CD4-positive, alpha-beta T cell treated with Interleukin-15 for 1 hour (primary cell): ENCODE data around the gene PAXIP1.
A peak's percentile ranks its signal among the peaks of the same experiment; 100 is the strongest.
"Not testable (repeated sequence)": the region's sequence is repeated elsewhere in the genome, so short reads cannot be mapped to it uniquely, and the experiment has no call there.

Experiments used
- DNase-seq: peaks from one replicate; pipeline ENCODE4 v3.0.0-alpha.2; 2020

PAXIP1 gene

DNA sequence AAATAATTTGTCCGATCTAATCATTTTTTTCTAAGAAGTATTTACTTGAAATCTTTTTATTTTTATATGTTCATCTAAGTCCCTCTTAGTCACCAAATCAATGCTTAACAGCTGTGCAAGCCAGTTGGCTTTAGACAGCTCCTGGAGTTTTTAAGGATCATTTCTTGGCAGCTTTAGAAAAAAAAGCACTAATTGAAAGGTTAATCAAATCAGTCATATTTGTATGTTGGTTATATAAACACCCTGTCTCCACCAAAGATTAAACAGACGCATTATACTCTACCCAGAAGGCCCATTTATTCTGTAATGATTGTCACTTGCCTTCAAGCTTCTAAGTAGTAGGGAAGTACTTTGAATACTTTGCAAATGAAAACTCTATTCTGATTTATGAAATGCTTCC is 60.2 kb downstream of the PAXIP1 start:
- DNase-seq: no peak

DNA sequence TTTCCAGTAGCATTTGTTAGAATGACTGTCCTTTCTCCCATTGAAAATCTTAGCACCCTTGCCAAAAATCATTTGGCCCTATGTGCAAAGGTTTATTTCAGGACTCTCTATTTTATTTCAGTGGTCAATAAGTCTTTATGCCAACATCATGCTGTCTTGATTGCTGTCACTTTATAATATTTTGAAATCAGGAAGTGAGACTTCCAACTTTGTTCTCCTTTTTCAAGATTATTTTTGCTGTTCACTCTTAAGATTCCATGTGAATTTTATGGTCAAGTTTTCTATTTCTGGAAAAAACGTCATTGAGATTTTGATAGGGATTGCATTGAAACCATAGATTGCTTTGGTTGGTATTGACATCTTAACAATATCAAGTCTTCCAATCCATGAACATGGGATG is 65.1 kb downstream of the PAXIP1 start:
- no peak for DNase-seq

DNA sequence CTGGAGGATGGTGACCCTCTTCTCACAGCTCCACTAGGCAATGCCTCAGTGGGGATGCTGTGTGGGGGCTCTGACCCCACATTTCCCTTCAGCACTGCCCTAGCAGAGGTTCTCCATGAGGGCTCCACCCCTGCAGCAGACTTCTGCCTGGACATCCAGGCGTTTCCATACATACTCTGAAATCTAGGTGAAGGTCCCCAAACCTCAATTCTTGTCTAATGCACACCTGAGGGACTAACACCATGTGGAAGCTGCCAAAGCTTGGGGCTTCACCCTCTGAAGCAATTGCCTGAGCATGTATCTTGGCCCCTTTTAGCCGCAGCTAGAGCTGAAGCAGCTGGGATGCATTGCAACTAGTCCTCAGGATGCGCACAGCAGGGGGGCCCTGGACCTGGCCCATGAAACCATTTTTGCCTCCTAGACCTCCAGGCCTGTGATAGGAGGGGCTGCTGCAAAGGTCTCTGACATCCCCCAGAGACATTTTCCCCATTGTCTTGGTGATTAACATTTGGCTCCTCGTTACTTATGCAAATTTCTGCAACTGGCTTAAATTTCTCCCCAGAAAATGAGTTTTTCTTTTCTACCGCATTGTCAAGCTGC is 68.5 kb downstream of the PAXIP1 start:
- not testable (repeated sequence) for DNase-seq

DNA sequence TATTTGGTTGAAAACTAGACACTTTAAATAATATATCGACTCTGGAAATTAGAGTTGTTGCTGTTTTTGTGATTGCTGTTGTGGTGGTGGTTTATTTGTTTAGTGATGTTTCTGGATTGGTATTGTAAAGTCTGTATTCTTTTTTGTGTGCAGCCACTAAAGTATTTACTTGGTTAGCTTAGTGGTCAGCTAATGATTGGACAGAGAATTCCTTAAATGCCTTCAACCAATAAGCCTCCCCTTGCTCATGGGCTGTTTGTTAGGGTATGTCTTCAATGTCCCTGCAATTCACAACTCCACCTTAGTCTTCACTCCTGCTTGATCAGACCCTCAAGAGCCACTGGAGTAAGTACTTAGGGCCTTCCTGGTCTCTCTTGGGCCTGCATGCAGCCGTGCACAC is 71.0 kb downstream of the PAXIP1 start:
- no peak for DNase-seq

DNA sequence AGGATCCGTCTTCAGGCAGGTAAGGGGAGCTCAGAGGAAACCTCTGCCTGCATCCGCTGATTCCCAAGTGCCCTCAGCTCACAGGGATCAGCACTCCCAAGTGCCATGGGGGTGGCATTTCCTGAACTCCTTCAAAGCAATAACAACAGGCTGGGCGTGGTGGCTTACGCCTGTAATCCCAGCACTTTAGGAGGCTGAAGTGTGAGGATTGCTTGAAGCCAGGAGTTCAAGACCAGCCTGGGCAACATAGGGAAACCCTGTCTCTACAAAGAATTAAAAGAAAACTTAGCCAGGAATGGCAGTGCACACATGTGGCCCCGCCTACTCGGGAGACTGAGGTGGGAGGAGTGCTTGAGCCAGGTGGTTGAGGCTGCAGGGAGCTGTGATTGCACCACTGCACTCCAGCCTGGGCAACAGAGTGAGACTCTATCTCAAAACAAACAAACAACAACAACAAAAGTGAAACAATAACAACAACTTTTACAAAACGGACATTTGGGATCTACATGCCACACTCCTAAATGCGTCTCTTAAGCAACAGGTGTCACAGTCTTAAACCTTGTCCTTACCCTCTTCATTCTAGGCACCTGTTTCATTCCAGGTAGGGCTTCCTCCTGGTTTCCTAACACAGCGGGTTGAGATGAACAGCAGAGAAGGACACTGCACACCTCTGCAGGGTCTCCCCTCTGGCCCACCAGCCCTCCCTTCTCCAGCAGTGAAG is 73.8 kb downstream of the PAXIP1 start:
- no peak for DNase-seq

DNA sequence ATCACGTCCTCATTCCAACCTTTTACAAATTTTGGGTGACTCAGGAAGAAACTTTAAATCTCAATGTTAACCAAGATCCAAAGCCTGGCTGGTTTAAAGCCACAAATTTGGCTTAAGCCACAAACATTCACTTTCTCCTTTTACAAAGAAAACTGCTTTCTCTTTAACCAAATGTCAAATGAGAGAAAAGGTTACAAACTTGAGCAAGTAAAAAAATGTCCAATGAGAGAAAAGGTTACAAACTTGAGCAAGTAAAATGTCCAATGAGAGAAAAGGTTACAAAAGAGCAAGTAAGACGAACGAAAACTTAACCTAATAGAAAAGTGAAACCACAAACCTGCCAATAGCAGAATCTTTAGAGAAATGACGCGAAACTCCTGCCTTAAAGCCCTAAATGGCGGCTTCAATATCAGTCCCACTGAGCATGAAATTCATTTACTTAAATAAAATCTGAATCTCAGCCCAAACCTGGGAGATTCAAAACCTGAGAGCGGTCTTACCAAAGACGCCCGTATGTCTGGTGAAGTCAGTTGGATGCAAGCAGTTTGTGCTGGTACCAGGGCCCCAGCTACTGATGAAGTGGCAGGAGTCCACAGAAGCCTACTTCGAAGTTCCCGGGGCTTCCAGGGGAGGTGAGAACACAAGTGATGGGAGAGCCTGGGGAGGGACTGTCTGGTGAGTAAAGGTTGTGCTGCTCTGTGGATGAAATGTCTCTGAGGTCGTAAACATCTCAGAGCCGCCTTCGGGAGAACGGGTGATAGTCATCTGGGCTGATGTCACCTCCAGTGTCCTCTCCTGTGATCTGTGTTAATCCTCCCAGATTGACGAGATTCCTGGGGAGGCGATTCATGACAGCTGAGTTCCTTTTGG is 74.6 kb downstream of the PAXIP1 start:
- DNase-seq: peak; percentile 48

DNA sequence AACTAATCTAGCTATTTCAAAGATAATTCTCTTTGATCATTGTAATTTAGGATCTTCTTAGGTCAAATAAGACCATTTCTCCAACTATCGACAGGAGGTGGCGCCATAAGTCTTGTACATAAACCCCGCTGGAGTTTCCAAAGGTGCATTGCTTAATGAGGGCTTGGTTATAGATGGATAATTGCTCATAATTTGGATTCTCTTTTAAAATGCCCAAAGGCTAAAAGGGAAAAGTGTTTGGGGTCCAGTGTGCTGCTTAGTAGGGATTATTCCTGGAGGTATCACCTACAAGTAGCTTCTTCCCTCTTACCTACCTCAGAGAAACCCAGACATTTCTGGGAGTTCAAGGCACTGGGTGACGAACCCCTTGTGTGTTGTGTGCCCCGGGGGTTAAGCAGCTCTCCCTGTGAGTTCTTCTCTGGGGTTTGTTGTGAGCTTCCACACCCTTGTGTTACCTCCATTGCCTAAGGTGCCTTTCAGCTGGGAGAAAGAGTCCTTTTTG is 75.2 kb downstream of the PAXIP1 start:
- peak; percentile 75 for DNase-seq

DNA sequence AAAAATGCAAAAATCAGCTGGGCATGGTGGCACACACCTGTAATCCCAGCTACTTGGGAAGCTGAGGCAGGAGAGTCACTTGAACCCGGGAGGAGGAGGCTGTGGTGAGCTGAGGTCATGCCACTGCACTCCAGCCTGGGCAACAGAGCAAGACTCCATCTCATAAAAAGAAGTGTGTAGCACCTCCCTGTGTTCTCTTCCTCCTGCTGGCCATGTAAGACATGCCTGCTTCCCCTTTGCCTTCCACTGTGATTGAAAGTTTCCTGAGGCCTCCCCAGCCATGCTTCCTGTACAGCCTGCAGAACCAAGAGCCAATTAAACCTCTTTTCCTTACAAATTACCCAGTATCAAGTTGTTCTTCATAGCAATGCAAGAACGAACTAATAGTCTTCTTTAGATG is 80.5 kb downstream of the PAXIP1 start:
- not testable (repeated sequence) for DNase-seq

DNA sequence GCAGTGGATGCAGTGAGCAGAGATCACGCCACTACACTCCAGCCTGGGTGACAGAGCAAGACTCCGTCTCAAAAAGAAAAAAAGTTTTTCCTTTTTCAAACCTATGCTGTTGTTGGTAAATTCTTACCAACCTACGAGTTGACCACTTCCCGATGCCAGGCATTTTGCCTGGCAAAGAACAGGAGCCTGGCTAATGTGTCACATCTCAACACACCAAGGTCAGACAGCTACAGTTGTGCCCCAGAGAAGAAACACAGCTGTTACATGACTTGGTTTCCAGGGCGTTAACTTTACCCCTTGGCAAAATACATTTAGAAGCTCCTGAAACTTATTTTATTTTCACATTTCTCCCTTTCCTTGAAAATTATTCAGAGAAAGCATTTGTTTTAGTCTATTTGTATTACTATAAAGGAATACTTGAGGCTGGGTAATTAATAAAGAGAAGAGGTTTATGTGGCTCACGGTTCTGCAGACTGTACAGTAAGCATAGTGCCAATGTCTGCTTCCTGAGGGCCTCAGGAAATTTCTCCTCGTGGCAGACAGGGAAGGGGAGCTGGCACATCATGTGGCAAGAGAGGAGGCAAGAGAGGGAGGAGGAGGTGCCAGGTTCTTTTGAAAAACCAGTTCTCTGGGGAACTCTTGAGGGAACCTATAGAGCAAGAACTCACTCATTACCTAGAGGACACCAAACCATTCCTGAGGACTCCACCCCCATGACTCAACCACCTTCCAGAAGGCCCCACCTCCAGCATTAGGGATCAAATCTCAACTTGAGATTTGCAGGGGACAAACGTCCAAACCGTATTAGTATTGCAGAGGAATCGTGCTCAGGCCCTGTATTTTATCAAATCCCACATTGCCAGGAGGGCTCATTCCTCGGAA is 83.3 kb downstream of the PAXIP1 start:
- DNase-seq: no peak

DNA sequence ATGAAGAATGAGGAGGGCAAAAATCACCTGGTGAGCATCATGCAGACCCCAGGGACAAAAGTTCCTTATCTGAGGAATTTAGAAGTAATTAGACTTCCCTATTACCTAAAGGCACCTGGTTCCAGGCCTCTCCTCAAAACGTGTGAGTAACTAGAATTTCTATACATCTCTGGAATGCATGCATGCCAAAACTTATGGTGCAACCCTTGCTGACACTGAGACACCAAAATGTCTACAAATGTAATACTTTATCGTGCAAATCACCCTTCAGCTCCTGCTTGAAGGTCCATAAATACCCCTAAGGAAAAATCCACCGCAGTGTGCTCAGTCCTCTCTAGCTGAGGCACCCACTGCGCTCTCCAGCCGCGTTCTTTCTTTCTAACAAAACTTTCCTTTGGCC is 84.2 kb downstream of the PAXIP1 start:
- DNase-seq: no peak

DNA sequence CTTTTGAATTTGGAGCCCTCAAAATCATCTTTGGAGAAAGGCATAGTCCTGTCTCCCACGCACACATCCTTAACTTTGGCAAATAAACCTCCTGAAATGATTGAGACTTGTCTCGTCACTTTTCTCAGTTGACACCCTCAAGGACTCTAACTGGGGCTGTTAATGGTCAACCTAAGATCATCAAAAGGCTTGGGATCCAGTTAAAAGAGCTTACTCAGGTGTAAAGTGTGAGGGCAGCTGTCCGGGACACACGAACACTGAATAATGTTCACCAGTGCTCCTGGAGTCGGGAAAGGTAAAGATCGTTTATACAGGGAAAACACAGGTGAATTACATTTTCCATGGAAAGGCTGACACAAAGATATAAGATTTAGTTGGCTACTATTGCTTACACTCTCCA is 84.7 kb downstream of the PAXIP1 start:
- no peak for DNase-seq

DNA sequence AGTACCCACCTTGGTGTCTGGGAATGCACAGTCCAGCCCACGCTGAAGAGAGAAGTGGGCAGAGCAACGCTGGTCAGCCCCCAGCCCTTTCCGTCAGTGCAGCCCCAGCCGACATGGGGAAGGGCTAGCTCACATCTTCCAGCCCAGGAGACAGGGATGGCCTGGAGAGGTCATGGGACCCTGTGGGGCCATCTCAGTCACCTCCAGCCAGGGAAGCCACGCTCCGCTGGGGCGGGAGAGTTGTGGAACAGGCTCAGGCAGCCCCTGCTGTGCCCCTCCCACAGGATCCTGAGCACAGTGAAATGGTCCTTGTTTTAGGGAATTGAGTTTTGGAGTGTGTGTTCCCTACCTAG is 85.1 kb downstream of the PAXIP1 start:
- no peak for DNase-seq

DNA sequence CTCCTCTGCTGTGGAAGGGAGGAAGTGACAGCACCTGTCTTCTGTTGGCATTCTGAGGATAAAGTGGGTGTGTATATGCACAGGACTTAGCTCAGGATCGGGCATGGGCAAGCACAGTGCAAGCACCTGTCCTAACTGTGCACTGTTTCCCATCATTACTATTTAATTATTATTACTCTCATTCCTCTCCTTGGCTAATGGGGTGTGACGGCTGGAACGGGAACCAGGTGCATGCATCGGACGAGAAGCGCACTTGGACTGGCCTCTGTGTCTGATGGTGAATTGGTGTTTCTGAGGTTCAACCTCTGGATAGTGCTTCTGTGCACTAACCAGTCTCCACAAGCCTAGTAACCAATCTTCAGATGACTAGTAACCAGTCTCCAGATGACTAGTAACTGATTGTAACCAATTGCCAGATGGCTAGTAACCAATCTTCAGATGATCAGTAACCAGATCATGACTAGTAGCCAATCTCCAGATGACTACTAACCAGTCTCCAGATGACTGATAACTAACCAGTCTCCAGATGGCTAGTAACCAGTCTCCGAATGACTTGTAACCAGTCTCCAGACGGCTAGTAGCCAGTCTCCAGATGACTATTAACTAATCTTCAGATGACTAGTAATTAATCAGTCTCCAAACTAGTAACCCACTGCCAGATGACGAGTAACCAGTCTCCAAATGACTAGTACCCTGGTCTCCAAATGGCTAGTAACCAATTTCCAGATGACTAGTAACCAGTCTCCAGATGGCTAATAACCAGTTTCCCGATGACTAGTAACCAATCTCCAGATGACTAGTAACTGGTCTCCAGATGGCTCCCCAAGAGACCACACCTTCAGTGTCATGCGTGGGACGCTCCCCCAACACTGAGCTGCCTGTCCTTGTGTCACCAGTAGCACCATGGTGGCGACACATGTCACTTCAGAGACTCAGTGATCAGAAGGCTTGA is 85.8 kb downstream of the PAXIP1 start:
- no peak for DNase-seq

DNA sequence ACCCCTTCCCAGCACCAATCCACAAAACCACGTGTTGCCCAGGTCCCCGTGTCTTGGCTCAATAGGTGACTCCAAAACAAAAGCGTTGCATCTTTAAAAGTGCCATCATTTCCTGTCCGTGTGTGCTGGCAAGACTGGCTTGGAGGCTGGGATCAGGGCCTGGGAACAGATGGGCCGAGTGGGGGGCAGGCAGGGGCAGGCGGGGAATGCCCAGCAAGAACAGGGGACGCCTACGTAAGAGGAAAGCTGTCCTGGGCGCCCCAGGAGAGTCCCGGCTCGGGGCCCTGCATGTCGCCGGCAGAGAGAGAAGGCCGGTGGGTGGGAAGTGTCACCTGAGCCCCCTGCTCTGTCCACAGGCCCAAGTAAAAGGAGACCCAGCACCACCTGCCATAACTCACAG is 86.5 kb downstream of the PAXIP1 start:
- DNase-seq: no peak

DNA sequence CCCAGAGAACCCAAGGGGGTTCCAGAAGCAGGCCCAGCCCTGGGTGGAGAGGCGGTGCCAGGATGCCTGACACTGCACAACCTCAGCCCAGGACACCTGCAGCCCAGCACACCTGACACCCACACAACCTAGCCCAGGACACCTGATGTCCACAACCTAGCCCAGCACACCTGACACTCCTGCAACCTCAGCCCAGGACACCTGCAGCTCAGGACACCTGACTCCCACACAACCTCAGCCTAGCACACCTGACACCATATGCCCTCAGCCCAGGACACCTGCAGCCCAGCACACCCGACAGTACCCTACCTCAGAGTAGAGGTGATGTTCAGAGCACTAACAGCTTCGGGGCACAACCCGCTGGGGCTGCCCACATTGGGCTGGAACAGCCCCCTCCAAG is 87.3 kb downstream of the PAXIP1 start:
- no peak for DNase-seq

DNA sequence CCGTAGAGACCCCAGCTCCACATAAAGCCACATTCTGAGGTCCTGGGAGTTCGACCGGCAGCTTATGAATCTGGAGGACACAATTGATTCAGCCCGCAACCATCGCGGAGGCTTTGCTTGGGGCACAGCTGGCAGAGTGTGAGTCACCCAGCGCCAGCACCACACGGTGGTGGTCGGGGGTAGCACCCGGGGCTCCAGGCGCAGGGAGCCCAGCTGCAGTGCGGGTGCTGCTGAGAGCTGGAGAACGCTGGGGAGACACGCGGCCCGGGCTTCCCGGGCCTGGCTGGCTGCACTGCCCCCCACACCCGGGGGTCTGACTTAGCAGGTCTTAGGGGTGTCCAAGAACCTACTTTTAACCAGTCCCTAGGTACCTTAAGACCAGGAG is 87.9 kb downstream of the PAXIP1 start:
- DNase-seq: no peak

DNA sequence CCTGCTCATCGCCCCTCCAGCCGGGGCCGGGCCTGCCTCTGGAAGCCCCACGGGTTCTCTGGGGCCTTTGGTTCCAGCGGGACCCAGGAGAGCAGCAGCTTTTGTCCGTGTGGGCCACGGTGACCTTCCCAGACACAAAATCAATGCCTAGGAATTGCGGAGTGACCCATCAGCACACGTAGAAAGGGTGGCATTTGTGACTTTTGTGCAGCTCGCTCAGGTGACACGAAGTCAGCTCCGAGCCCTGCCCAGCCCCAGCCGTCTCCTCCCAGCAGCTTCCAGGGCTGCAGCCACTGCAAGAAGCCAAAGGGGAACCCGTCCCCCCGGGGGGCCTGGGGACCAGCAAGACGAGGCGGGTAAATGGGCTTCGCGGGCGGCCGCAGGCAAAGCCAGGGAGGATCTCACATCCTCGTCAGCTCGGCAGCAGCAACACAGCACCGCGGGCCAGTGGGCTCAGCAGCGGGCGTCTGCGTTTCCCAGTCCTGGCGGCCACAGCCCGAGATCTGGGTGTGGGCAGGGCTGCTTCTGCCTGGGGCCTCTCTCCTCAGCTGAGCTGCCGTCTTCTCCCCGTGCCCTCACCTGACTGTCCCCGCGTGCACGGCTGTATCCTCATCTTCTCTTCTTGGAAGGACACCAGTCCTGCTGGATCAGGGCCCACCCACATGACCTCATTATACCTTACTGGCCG is 88.5 kb downstream of the PAXIP1 start:
- DNase-seq: no peak

DNA sequence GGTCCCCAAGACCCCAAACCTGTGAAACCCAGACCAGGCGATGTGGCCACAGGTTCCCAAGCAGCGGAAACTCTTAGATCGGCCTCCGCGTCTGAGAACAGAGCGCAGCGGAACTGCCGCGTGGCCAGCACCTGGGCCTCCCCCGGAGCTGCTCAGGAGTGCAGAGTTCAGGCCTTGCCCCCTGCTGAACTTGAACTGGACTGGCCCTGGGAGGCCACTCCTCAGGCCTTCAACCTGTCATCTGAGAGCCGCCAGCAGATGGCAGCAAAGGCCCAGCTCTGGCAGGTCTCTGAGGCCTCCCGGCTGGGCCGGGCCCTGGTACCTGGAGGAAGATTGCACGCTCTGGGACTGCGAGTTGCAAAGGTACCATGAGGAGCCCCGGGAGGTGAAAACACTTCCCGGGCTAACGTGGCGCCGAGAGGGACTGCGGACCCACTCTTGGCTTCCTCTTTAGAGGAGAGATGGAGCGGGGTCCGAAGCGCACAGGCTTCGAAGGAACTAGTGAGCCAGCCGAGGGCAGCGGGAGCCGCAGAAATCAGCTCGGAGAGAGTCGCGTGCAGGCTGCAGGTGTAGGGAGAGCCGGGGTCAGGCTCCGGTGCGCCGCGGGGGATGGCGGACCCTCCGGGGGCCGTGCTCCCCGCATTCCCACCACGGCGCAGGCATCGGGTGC is 89.2 kb downstream of the PAXIP1 start:
- peak; percentile 83 for DNase-seq

DNA sequence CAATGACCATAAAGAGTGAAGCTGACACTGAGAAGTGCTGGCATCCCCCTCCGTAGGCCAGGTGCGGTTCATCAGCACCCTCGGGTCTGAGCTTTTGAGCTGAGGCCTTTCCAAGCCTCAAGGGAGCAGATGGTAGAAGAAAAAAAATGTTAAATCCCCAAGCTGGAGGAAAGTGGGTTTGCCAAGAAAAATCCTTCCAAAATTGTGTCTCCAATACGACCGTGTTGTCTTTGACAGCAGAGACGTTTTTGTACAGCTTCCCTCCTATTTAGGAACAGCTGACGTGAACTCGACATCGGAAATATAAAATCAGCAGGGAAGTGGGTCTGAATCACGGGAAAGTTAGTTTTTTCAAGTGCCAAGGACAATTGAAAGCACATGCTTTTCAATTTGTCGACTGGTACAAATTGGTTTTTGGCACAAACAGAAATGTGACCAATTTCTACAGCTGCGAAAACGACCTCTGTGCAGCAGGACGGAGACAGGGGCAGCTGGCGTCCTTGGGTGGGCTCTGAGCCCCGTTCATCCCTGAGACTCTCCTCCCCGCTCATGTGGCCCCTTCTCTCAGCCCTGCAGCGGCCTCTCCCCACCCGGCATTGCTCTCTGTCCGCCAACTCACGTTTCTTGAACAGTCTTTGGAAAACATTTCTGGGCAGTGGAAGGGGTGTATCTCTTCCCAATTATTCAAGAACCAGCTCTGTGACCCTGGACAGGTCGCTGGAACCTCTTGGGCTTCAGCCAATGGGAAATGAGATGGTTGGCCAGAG is 89.9 kb downstream of the PAXIP1 start:
- DNase-seq: no peak
